Neuronal stem cell (in vitro differentiated cells): ENCODE measurements around the gene ACKR3.

Experiments
- DNase-seq: peaks from one replicate; pipeline ENCODE4 v3.0.0-alpha.2; 2013; ENCODE audit warnings: low spot score
- H2AFZ ChIP-seq: one replicate; pipeline ENCODE4 v1.6.1; 2013; ENCODE audit warnings: mild to moderate bottlenecking, low read length, inconsistent platforms
- H2AK5ac ChIP-seq: 2 replicates; pipeline ENCODE4 v1.6.1; 2013; ENCODE audit warnings: low read depth, mild to moderate bottlenecking, inconsistent platforms, low read length, moderate library complexity, mixed read lengths
- H2BK120ac ChIP-seq: 2 replicates; pipeline ENCODE4 v1.6.1; 2013; ENCODE audit warnings: low read depth, mild to moderate bottlenecking, inconsistent platforms, low read length, moderate library complexity, mixed read lengths
- H2BK12ac ChIP-seq: one replicate; pipeline ENCODE4 v1.6.1; 2013; ENCODE audit warnings: low read length, inconsistent platforms
- H2BK15ac ChIP-seq: 2 replicates; pipeline ENCODE4 v1.6.1; 2013; ENCODE audit warnings: mild to moderate bottlenecking, low read length, inconsistent platforms, mixed read lengths
- H2BK5ac ChIP-seq: one replicate; pipeline ENCODE4 v1.6.1; 2013; ENCODE audit warnings: inconsistent platforms, mild to moderate bottlenecking, low read length, moderate library complexity
- H3K14ac ChIP-seq: one replicate; pipeline ENCODE4 v1.6.1; 2013; ENCODE audit warnings: low read length, inconsistent platforms
- H3K18ac ChIP-seq: 2 replicates; pipeline ENCODE4 v1.6.1; 2013; ENCODE audit warnings: low read length, inconsistent platforms
- H3K23ac ChIP-seq: 2 replicates; pipeline ENCODE4 v1.6.1; 2013; ENCODE audit warnings: low read depth, mild to moderate bottlenecking, mixed read lengths, low read length, inconsistent platforms; ENCODE audit not compliant: poor library complexity
- H3K27ac ChIP-seq: replicated peaks from 3 replicates; pipeline ENCODE4 v1.5.1; 2013; ENCODE audit warnings: low read length, inconsistent platforms
- H3K27me3 ChIP-seq, 3 experiments: 2 replicates each; pipeline ENCODE4 v1.6.1; 2013; ENCODE audit warnings: low read length in 3 of 3, mild to moderate bottlenecking in 2 of 3, inconsistent platforms in 1 of 3, low read depth in 1 of 3, mixed read lengths in 1 of 3, moderate library complexity in 1 of 3; ENCODE audit not compliant: control insufficient read depth in 3 of 3, insufficient read depth in 3 of 3
- H3K36me3 ChIP-seq, 2 donors: replicated peaks in 1 of 2; 2 replicates each; pipeline ENCODE4 v1.6.1; 2013; ENCODE audit warnings: low read length in 2 of 2; ENCODE audit not compliant: control insufficient read depth in 2 of 2, insufficient read depth in 2 of 2
- H3K4ac ChIP-seq: 2 replicates; pipeline ENCODE4 v1.6.1; 2013; ENCODE audit warnings: inconsistent platforms, mild to moderate bottlenecking, low read length, moderate library complexity
- H3K4me1 ChIP-seq, 2 donors: 1 replicate in 1 of 2; 2 replicates in 1 of 2; pipeline ENCODE4 v1.6.1; 2013; ENCODE audit warnings: low read length in 2 of 2, low read depth in 1 of 2; ENCODE audit not compliant: control insufficient read depth in 2 of 2, insufficient read depth in 1 of 2
- H3K4me2 ChIP-seq: one replicate; pipeline ENCODE4 v1.6.1; 2013; ENCODE audit warnings: mild to moderate bottlenecking, low read length, inconsistent platforms; ENCODE audit not compliant: insufficient read depth, poor library complexity, severe bottlenecking
- H3K4me3 ChIP-seq, 2 donors: 2 replicates each; pipeline ENCODE4 v1.5.1; 2013; ENCODE audit warnings: low read length in 2 of 2, mild to moderate bottlenecking in 2 of 2, inconsistent platforms in 1 of 2, moderate library complexity in 1 of 2
- H3K79me1 ChIP-seq: one replicate; pipeline ENCODE4 v1.6.1; 2013; ENCODE audit warnings: low read depth, mild to moderate bottlenecking, inconsistent platforms, low read length, moderate library complexity
- H3K9ac ChIP-seq: one replicate; pipeline ENCODE4 v1.6.1; 2013; ENCODE audit warnings: mild to moderate bottlenecking, low read depth, low read length, inconsistent platforms; ENCODE audit not compliant: poor library complexity
- H3K9me3 ChIP-seq, 2 donors: replicated peaks in 1 of 2; 2 replicates each; pipeline versions ENCODE3 to v1.6.1; 2013; ENCODE audit warnings: low read length in 2 of 2, mild to moderate bottlenecking in 2 of 2, inconsistent platforms in 1 of 2, low read depth in 1 of 2, mixed read lengths in 1 of 2, moderate library complexity in 1 of 2; ENCODE audit not compliant: control insufficient read depth in 2 of 2, insufficient read depth in 1 of 2
- H4K8ac ChIP-seq: one replicate; pipeline ENCODE4 v1.6.1; 2013; ENCODE audit warnings: low read depth, mild to moderate bottlenecking, inconsistent platforms, low read length, moderate library complexity
- H4K91ac ChIP-seq: one replicate; pipeline ENCODE4 v1.6.1; 2013; ENCODE audit warnings: low read length, low read depth, mild to moderate bottlenecking, inconsistent platforms; ENCODE audit not compliant: poor library complexity
- WGBS, 2 donors: extraction: QIAGEN DNeasy Blood & Tissue Kit; methylation state at CpG; one replicate each; pipeline ENCODE4 v1.1.7; 2013; ENCODE audit warnings: missing lambda C conversion rate in 2 of 2, mixed read lengths in 1 of 2; ENCODE audit not compliant: insufficient read length in 2 of 2, insufficient replicate concordance in 1 of 2; ENCODE audit errors: extremely low coverage in 2 of 2; 5-methylcytosine and 5-hydroxymethylcytosine counted together

ACKR3 gene

DNA sequence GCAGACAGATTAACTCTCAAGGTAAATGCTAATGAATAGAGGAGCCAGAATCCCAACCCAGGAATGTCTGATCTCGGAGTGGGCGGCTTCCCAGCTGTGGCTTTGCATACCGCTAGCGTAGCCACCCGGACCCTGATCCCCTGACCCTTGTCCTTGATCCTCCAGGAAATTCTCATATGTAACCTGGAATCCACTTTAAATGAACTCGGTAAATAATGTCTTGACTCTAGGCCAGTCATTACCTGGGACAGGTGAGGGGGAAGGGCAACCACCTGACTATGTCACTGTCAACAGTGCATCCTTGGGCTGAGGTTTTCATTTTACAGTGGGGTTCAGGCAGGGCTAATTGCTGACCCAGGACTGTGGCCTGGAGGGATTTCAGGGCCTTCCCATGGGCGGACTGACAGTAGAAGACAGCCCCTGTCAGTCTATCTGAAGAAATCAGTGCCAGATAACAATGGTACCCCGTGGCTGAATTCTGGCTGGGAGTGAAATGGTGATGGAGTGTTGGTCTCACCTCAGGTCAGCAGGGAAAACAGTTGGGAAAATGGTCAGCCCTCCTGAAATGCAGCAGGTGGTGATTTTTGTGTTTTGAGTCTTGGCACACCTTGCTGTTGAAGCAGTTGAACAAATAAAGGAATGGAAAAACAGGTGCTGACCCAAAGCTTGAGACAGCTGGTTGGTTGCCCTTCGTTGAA lies 9.6 kb downstream of the ACKR3 start:
- Histone ChIP-seq H3K4me3 (no peak overlapping the region), H3K9ac (no peak overlapping the region), H3K14ac (no peak overlapping the region), H3K27me3 (no peaks in the 10 kb centered on the region), H2BK5ac (no peak overlapping the region), H3K79me1 (no peaks in the 10 kb centered on the region), H4K91ac (no peak overlapping the region), H2BK120ac (no peak overlapping the region), H3K4me2 (no peak overlapping the region), H3K18ac (no peak overlapping the region), H3K4me1 (peaks cover 13 to 18% of the 10 kb centered on the region in 2 donors), H4K8ac (no peak overlapping the region), H2AFZ (no peak overlapping the region), H2BK15ac (no peak overlapping the region), H3K36me3 (peaks cover 0 to 93% of the 10 kb centered on the region in 2 donors), H2AK5ac (peak overlapping the region; percentile 91), H3K23ac (no peak overlapping the region), H3K4ac (no peak overlapping the region), H2BK12ac (no peak overlapping the region), H3K9me3 (peaks cover 0 to 33% of the 10 kb centered on the region in 2 donors), H3K27ac (no peak overlapping the region)
- DNase-seq: no peak
- no CpG with 5 or more reads among the region's 9 CpGs for WGBS, 2 donors

DNA sequence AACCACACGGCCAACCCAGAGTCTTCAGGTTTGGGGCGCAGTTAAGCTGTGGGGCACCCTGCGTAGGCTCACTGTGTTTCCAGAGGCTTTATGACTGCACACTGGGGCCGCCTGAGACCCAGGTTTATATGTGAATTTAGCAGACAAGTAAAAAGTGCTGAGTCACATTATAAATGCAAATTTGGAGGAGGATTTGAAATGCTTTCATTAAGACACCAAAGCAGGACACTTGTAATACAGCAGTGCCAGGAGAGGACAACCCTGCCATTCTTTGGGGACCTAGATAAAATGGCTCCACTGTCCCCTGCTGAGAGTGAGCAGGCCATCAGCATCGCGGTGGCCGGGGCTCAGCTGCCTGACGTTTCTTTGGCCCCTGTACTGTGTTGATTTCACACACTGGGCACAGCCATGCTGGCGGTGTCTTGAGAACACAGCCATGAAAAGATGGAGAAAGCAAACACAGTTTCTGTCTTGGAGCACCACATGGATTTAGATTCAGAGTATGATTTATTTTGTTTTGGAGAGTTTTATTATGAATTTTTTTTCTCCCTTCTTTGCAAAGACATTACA lies 10.2 kb downstream of the ACKR3 start:
- H2BK120ac ChIP-seq: no peak overlapping the region
- no peak overlapping the region for H4K91ac ChIP-seq
- H2AK5ac ChIP-seq: peak overlapping the region; percentile 91
- H3K14ac ChIP-seq: no peak overlapping the region
- H3K18ac ChIP-seq: no peak overlapping the region
- WGBS, 2 donors: no CpG with 5 or more reads among the region's 9 CpGs
- peaks cover 7 to 13% of the 10 kb centered on the region in 2 donors for H3K4me1 ChIP-seq
- peaks cover 0 to 33% of the 10 kb centered on the region in 2 donors for H3K9me3 ChIP-seq
- H2BK15ac ChIP-seq: no peak overlapping the region
- no peak overlapping the region for H2BK5ac ChIP-seq
- no peak overlapping the region for H3K4ac ChIP-seq
- H3K4me3 ChIP-seq: no peak overlapping the region
- H3K23ac ChIP-seq: no peak overlapping the region
- H2BK12ac ChIP-seq: no peak overlapping the region
- H3K9ac ChIP-seq: no peak overlapping the region
- no peak overlapping the region for H3K27ac ChIP-seq
- H3K27me3 ChIP-seq: no peaks in the 10 kb centered on the region
- no peak overlapping the region for H3K4me2 ChIP-seq
- no peak overlapping the region for H4K8ac ChIP-seq
- no peak for DNase-seq
- H3K79me1 ChIP-seq: no peaks in the 10 kb centered on the region
- no peak overlapping the region for H2AFZ ChIP-seq
- peaks cover 0 to 86% of the 10 kb centered on the region in 2 donors for H3K36me3 ChIP-seq

- Histone ChIP-seq H2BK120ac (no peak overlapping the region), H2BK15ac (peak overlapping the region; percentile 0), H2AFZ (no peak overlapping the region), H2BK5ac (no peak overlapping the region), H2BK12ac (no peak overlapping the region), H3K18ac (no peak overlapping the region), H4K91ac (no peak overlapping the region), H2AK5ac (no peak overlapping the region), H3K9me3 (peaks cover 0 to 35% of the 10 kb centered on the region in 2 donors), H3K79me1 (no peaks in the 10 kb centered on the region), H3K4me1 (peaks cover 2 to 9% of the 10 kb centered on the region in 2 donors), H3K4ac (no peak overlapping the region), H3K4me3 (no peak overlapping the region), H3K14ac (no peak overlapping the region), H3K9ac (no peak overlapping the region), H3K27ac (no peak overlapping the region), H4K8ac (no peak overlapping the region), H3K36me3 (peaks cover 0 to 76% of the 10 kb centered on the region in 2 donors), H3K23ac (peak overlapping the region; percentile 1), H3K4me2 (no peak overlapping the region), H3K27me3 (no peaks in the 10 kb centered on the region)
- WGBS, 2 donors: no CpG with 5 or more reads among the region's 29 CpGs
- DNase-seq: no peak
Measured at GRCh38 chr2:236580746-236581355, 11.2 kb downstream of the ACKR3 start.

DNA sequence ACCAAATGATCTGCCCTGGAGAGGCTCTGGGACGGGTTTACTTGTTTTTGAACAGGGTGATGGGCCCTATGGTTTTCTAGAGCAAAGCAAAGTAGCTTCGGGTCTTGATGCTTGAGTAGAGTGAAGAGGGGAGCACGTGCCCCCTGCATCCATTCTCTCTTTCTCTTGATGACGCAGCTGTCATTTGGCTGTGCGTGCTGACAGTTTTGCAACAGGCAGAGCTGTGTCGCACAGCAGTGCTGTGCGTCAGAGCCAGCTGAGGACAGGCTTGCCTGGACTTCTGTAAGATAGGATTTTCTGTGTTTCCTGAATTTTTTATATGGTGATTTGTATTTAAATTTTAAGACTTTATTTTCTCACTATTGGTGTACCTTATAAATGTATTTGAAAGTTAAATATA lies 11.9 kb downstream of the ACKR3 start:
- no peak overlapping the region for H4K8ac ChIP-seq
- no peak overlapping the region for H3K27ac ChIP-seq
- H3K9ac ChIP-seq: no peak overlapping the region
- H3K9me3 ChIP-seq: peaks cover 0 to 33% of the 10 kb centered on the region in 2 donors
- no peak overlapping the region for H2BK12ac ChIP-seq
- H3K18ac ChIP-seq: peak overlapping the region; percentile 57
- H2BK15ac ChIP-seq: peak overlapping the region; percentile 0
- no peak overlapping the region for H4K91ac ChIP-seq
- no CpG with 5 or more reads among the region's 7 CpGs for WGBS, 2 donors
- no peak for DNase-seq
- H2BK5ac ChIP-seq: no peak overlapping the region
- no peaks in the 10 kb centered on the region for H3K79me1 ChIP-seq
- H3K4me1 ChIP-seq: peaks cover 2 to 5% of the 10 kb centered on the region in 2 donors
- H3K23ac ChIP-seq: no peak overlapping the region
- no peak overlapping the region for H3K14ac ChIP-seq
- H3K4ac ChIP-seq: no peak overlapping the region
- H3K36me3 ChIP-seq: peaks cover 0 to 69% of the 10 kb centered on the region in 2 donors
- no peak overlapping the region for H3K4me2 ChIP-seq
- no peaks in the 10 kb centered on the region for H3K27me3 ChIP-seq
- H3K4me3 ChIP-seq: no peak overlapping the region
- no peak overlapping the region for H2AFZ ChIP-seq
- no peak overlapping the region for H2BK120ac ChIP-seq
- H2AK5ac ChIP-seq: no peak overlapping the region
